ENCODE measurements around the gene CNKSR1.

CNKSR1 gene, protein sequence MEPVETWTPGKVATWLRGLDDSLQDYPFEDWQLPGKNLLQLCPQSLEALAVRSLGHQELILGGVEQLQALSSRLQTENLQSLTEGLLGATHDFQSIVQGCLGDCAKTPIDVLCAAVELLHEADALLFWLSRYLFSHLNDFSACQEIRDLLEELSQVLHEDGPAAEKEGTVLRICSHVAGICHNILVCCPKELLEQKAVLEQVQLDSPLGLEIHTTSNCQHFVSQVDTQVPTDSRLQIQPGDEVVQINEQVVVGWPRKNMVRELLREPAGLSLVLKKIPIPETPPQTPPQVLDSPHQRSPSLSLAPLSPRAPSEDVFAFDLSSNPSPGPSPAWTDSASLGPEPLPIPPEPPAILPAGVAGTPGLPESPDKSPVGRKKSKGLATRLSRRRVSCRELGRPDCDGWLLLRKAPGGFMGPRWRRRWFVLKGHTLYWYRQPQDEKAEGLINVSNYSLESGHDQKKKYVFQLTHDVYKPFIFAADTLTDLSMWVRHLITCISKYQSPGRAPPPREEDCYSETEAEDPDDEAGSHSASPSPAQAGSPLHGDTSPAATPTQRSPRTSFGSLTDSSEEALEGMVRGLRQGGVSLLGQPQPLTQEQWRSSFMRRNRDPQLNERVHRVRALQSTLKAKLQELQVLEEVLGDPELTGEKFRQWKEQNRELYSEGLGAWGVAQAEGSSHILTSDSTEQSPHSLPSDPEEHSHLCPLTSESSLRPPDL

GRCh38 chr1:26177182-26177684 lies at the start of gene CNKSR1:
TSS of gene CNKSR1 (plus strand) at chr1:26177491. CDS start at chr1:26177548, 57 bp downstream.
- Histone ChIP-seq H3K4me1 (ENCODE audit: control insufficient read depth, insufficient read depth, low read length) (no peaks in the 10 kb centered on the region), H3K36me3 (ENCODE audit: control insufficient read depth in 2 of 2, insufficient read depth in 1 of 2, low read length in 2 of 2) (no peaks in the 10 kb centered on the region), H3K27ac (ENCODE audit: extremely low read depth, low read depth, low read length) (no peak within 1 kb of the TSS), H3K4me3 (ENCODE audit: low read depth, low read length) (no peak within 1 kb of the TSS), H3K9me3 (ENCODE audit: control insufficient read depth, insufficient read depth, low read depth, low read length) (no peaks in the 10 kb centered on the region)
- ChIA-PET POLR2A (no interaction called here), CTCF (no interaction called here)
- TF ChIP-seq, protein P1, sequence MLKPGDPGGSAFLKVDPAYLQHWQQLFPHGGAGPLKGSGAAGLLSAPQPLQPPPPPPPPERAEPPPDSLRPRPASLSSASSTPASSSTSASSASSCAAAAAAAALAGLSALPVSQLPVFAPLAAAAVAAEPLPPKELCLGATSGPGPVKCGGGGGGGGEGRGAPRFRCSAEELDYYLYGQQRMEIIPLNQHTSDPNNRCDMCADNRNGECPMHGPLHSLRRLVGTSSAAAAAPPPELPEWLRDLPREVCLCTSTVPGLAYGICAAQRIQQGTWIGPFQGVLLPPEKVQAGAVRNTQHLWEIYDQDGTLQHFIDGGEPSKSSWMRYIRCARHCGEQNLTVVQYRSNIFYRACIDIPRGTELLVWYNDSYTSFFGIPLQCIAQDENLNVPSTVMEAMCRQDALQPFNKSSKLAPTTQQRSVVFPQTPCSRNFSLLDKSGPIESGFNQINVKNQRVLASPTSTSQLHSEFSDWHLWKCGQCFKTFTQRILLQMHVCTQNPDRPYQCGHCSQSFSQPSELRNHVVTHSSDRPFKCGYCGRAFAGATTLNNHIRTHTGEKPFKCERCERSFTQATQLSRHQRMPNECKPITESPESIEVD (tag by site-specific recombination; IDR thresholded peaks at IDR 0.05): no peak
- peak; percentile 71 for TF ChIP-seq KLF1 (tag by site-specific recombination; IDR thresholded peaks at IDR 0.05)

DNA sequence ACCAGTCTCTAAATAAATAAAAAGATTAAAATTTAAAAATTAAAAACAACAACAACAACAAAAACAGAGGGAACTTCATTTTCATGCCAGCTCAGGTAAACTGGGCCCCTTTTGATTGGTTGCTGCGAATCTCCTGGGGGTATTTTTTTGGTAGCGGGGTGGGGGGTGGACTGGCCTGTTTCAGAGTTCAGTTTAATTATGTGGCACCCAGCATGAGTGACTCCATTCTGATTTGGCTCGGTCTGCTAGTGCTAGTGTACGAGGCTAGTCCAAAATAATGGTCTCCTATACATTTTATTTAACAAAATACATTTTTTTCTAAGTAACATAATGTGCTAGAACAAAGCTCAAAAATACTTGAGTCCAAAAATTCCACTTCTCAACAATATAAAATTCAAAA lies 47.5 kb upstream of the CNKSR1 start:
- TF ChIP-seq ZNF777 (tag by site-specific recombination; IDR thresholded peaks at IDR 0.05; ENCODE audit: borderline replicate concordance) (no peak), ZSCAN30 (tag by site-specific recombination; IDR thresholded peaks at IDR 0.05) (no peak), ZNF132 (tag by site-specific recombination; IDR thresholded peaks at IDR 0.05; ENCODE audit: borderline replicate concordance) (no peak), ZNF324 (tag by site-specific recombination; IDR thresholded peaks at IDR 0.05) (no peak), YY1 (tag by site-specific recombination; IDR thresholded peaks at IDR 0.05) (no peak), KLF8 (tag by site-specific recombination; IDR thresholded peaks at IDR 0.05) (no peak), ZSCAN23 (tag by site-specific recombination; IDR thresholded peaks at IDR 0.05) (no peak), INSM2 (tag by site-specific recombination; IDR thresholded peaks at IDR 0.05) (no peak), ZNF426 (tag by site-specific recombination; IDR thresholded peaks at IDR 0.05) (no peak), KLF16 (tag by site-specific recombination; IDR thresholded peaks at IDR 0.05) (no peak), ZNF645 (tag by site-specific recombination; IDR thresholded peaks at IDR 0.05) (no peak), HOXD13 (CRISPR knock-in tag; IDR thresholded peaks at IDR 0.05; ENCODE audit: borderline replicate concordance) (no peak)
- TF ChIP-seq, protein P2, sequence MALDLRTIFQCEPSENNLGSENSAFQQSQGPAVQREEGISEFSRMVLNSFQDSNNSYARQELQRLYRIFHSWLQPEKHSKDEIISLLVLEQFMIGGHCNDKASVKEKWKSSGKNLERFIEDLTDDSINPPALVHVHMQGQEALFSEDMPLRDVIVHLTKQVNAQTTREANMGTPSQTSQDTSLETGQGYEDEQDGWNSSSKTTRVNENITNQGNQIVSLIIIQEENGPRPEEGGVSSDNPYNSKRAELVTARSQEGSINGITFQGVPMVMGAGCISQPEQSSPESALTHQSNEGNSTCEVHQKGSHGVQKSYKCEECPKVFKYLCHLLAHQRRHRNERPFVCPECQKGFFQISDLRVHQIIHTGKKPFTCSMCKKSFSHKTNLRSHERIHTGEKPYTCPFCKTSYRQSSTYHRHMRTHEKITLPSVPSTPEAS (tag by site-specific recombination; IDR thresholded peaks at IDR 0.05): no peak
- TF ChIP-seq, protein P1 (tag by site-specific recombination; IDR thresholded peaks at IDR 0.05): no peak
- ChIA-PET POLR2A (no interaction called here), CTCF (interaction anchor here (0.6 to 7.1 kb wide), 4 partner anchors 10 to 204 kb away, joined by 3 to 39 read pairs (median 6); no protein-coding TSS in a partner anchor)
- H3K4me3 ChIP-seq (ENCODE audit: low read depth, low read length): no peak overlapping the region
- H3K27ac ChIP-seq (ENCODE audit: extremely low read depth, low read depth, low read length): no peak overlapping the region
- H3K36me3 ChIP-seq (ENCODE audit: control insufficient read depth in 2 of 2, insufficient read depth in 1 of 2, low read length in 2 of 2): no peaks in the 10 kb centered on the region
- H3K4me1 ChIP-seq (ENCODE audit: control insufficient read depth, insufficient read depth, low read length): peaks cover 4% of the 10 kb centered on the region; the same call in 1 of the 2 replicates
- no peaks in the 10 kb centered on the region for H3K9me3 ChIP-seq (ENCODE audit: control insufficient read depth, insufficient read depth, low read depth, low read length)

All from HEK293 (cell line).